K562 (cell line): Measurements from ENCODE around the gene KRTAP5-4. TPM values are rescaled to one million over a fixed set of nuclear protein-coding genes. Genes with fewer than 3 reads are reported as not detected.

ENCODE experiments used
- ATAC-seq: fragments of 200-7000 bp; cut with Tn5 transposase; 3 replicates; pipeline ENCODE4 v1.9.1; 2020; ENCODE audit warnings: moderate library complexity
- BruUV-seq: library from RNA; stranded (reverse); fragments of 400-500 nt; replicated peaks from 2 replicates; lab custom pipeline; 2021; lab: Mats Ljungman, UMichigan
- CTCF ChIA-PET: fragments of 300-600 bp; formaldehyde crosslinking; extraction: SDS; loops from one replicate; lab custom pipeline; 2021; ENCODE audit warnings: low intra/inter-chr PET ratio; lab: Yijun Ruan, JAX
- POLR2A ChIA-PET: fragments of 300-600, 350-650 bp; sonication (Branson Sonifier 250); formaldehyde crosslinking; extraction: SDS; loops from one replicate; lab custom pipeline; 2021; ENCODE audit warnings: antibody characterized with exemption, inconsistent platforms; lab: Yijun Ruan, JAX
- DNase-seq, 4 experiments: peaks; one replicate each; pipeline versions ENCODE4 v3.0.0 to v3.0.0-alpha.2; 2011 to 2018; ENCODE audit warnings: low spot score in 3 of 4, mixed read lengths in 3 of 4; ENCODE audit errors: extremely low read depth in 1 of 4
- FAIRE-seq: peaks from 2 replicates; lab custom pipeline; 2011; peaks lifted over from hg19 to GRCh38; lab: Jason Lieb, UNC
- H2AFZ ChIP-seq: 2 replicates; pipeline ENCODE4 v1.6.0; 2011; ENCODE audit warnings: low read depth, low read length, control low read depth, inconsistent platforms
- H3K27ac ChIP-seq: fragments of 200-600 bp; 3 replicates; pipeline ENCODE4 v1.8.0; 2011; ENCODE audit warnings: low read depth, mild to moderate bottlenecking, control low read depth, inconsistent platforms, low read length, moderate library complexity, mixed read lengths; ENCODE audit errors: extremely low read depth
- H3K27me3 ChIP-seq, 2 experiments: fragments of 300-600 bp in 1 of 2; 2 replicates in 1 of 2; 3 replicates in 1 of 2; pipeline versions ENCODE4 v1.6.0 to v1.8.0; 2011; ENCODE audit warnings: inconsistent platforms in 2 of 2, low read length in 2 of 2, mild to moderate bottlenecking in 1 of 2, mixed read lengths in 1 of 2, moderate library complexity in 1 of 2; ENCODE audit not compliant: control insufficient read depth in 2 of 2, insufficient read depth in 2 of 2
- H3K36me3 ChIP-seq: fragments of 300-600 bp; 3 replicates; pipeline ENCODE4 v1.8.0; 2011; ENCODE audit warnings: mild to moderate bottlenecking, low read length, inconsistent platforms; ENCODE audit not compliant: control insufficient read depth, insufficient read depth
- H3K4me1 ChIP-seq, 2 experiments: fragments of 200-600 bp in 1 of 2; replicated peaks in 1 of 2; 2 replicates in 1 of 2; 3 replicates in 1 of 2; pipeline versions ENCODE4 v1.5.1 to v1.8.0; 2011; ENCODE audit warnings: inconsistent platforms in 2 of 2, low read length in 2 of 2, mild to moderate bottlenecking in 1 of 2, mixed read lengths in 1 of 2, moderate library complexity in 1 of 2; ENCODE audit not compliant: control insufficient read depth in 2 of 2, insufficient read depth in 2 of 2
- H3K4me2 ChIP-seq: 2 replicates; pipeline ENCODE4 v1.6.1; 2011; ENCODE audit warnings: low read length, control low read depth, inconsistent platforms, mixed read lengths; ENCODE audit not compliant: insufficient read depth
- H3K4me3 ChIP-seq: fragments of 200-600 bp; sonication (generic), shearing (Covaris generic); 2 replicates; pipeline ENCODE4 v1.5.1; 2016; ENCODE audit warnings: control low read depth, inconsistent platforms
- H3K79me2 ChIP-seq: fragments of 200-600 bp; 3 replicates; pipeline ENCODE4 v1.8.0; 2011; ENCODE audit warnings: low read length, inconsistent platforms; ENCODE audit not compliant: control insufficient read depth, insufficient read depth
- H3K9ac ChIP-seq, 2 experiments: 2 replicates each; pipeline versions ENCODE4 v1.6.0 to v1.6.1; 2011; ENCODE audit warnings: low read depth in 2 of 2, low read length in 2 of 2, control low read depth in 1 of 2, inconsistent platforms in 1 of 2, mild to moderate bottlenecking in 1 of 2, mixed read lengths in 1 of 2; ENCODE audit not compliant: insufficient read depth in 1 of 2
- H3K9me1 ChIP-seq: one replicate; pipeline ENCODE4 v1.6.0; 2011; ENCODE audit warnings: inconsistent platforms, mild to moderate bottlenecking, low read length, moderate library complexity; ENCODE audit not compliant: control insufficient read depth, insufficient read depth
- H3K9me3 ChIP-seq: replicated peaks from 2 replicates; pipeline ENCODE4 v1.5.1; 2011; ENCODE audit warnings: low read depth, low read length, inconsistent platforms; ENCODE audit not compliant: control insufficient read depth, insufficient read depth
- H4K20me1 ChIP-seq: replicated peaks from 2 replicates; pipeline ENCODE4 v1.6.1; 2011; ENCODE audit warnings: low read length, inconsistent platforms, mixed read lengths; ENCODE audit not compliant: control insufficient read depth, insufficient read depth
- CCAR2 ChIP-seq: fragments of 200-400 bp; formaldehyde crosslinking; IDR thresholded peaks from 2 replicates; pipeline ENCODE4 v1.6.1; 2017; ENCODE audit warnings: mild to moderate bottlenecking, low read depth, low read length
- CHCHD3 ChIP-seq: fragments of 250-450 bp; sonication (Bioruptor Pico); IDR thresholded peaks from 2 replicates; pipeline ENCODE4 v2.1.2; 2022; ENCODE audit warnings: mild to moderate bottlenecking
- HLTF ChIP-seq: fragments of 450-650 bp; IDR thresholded peaks from 2 replicates; pipeline ENCODE4 v1.6.1; 2016
- MAFK ChIP-seq: IDR thresholded peaks from 2 replicates; pipeline ENCODE4 v1.6.1; 2011; ENCODE audit warnings: low read length, improper control_type of control experiment
- MTA1 ChIP-seq: fragments of 450-650 bp; IDR thresholded peaks from 2 replicates; pipeline ENCODE4 v1.6.1; 2017; ENCODE audit warnings: borderline replicate concordance
- NFE2L1 ChIP-seq: fragments of 450-650 bp; IDR thresholded peaks from 2 replicates; pipeline ENCODE4 v1.6.1; 2016; ENCODE audit warnings: missing genetic modification characterization, low read depth, mild to moderate bottlenecking, missing compliant biosample characterization, moderate library complexity, borderline replicate concordance
- NR0B1 ChIP-seq: fragments of 450-650 bp; IDR thresholded peaks from one replicate; pipeline ENCODE4 v1.6.1; 2018; ENCODE audit warnings: mild to moderate bottlenecking, moderate library complexity; ENCODE audit not compliant: partially characterized antibody
- POLR2G ChIP-seq: fragments of 200-400 bp; formaldehyde crosslinking; IDR thresholded peaks from 2 replicates; pipeline ENCODE4 v1.6.1; 2017; ENCODE audit warnings: low read depth, mild to moderate bottlenecking, antibody characterized with exemption, low read length, moderate library complexity
- PYGO2 ChIP-seq: fragments of 450-650 bp; IDR thresholded peaks from 2 replicates; pipeline ENCODE4 v1.6.1; 2016; ENCODE audit warnings: mild to moderate bottlenecking, missing genetic modification characterization, moderate library complexity, missing compliant biosample characterization
- RB1 ChIP-seq: fragments of 450-650 bp; IDR thresholded peaks from 2 replicates; pipeline ENCODE4 v1.6.1; 2017; ENCODE audit warnings: low read depth, mild to moderate bottlenecking
- TGIF2 ChIP-seq: sonication (generic); formaldehyde crosslinking; IDR thresholded peaks from 2 replicates; pipeline ENCODE4 v1.8.1; 2022; ENCODE audit warnings: mild to moderate bottlenecking, missing genetic modification reagents, moderate library complexity
- TRIM28 ChIP-seq: fragments of 450-650 bp; IDR thresholded peaks from 2 replicates; pipeline ENCODE4 v1.6.1; 2017
- ZC3H8 ChIP-seq: fragments of 450-650 bp; IDR thresholded peaks from 2 replicates; pipeline ENCODE4 v1.6.1; 2017
- WGBS: fragments of 100-300 bp; shearing (Covaris generic); methylation state at CpG from one replicate; pipeline ENCODE4 v1.1.6; 2016; ENCODE audit warnings: low coverage, mixed read lengths; ENCODE audit not compliant: insufficient coverage; ENCODE audit errors: missing lambda C conversion rate; 5-methylcytosine and 5-hydroxymethylcytosine counted together
- in situ Hi-C: fragments of 300-500 bp; cut with MboI; formaldehyde crosslinking; loops from 4 replicates; pipeline ENCODE4 v1.15.0; 2018; ENCODE audit warnings: inconsistent platforms, mixed read lengths
- intact Hi-C: fragments of 100-400 bp; cut with micrococcal nuclease; formaldehyde crosslinking; loops from 2 replicates; pipeline ENCODE4 v1.14.2; 2022
- polyA plus RNA-seq, 8 experiments: library from polyadenylated mRNA; depleted of rRNA in 4 of 8; stranded (reverse) in 5 of 8; unstranded in 3 of 8; fragments of >200 nt; fragmentation: Nextera tagmentation in 2 of 8; fragmentation: Illumina TruSeq in 1 of 8; extraction: Ambion mirVana in 2 of 8; extraction: Trizol in 1 of 8; gene quantifications; 2 replicates each; pipeline versions ENCODE4 v1.2.1 to v1.2.3, GENCODE V29; 2011 to 2014; ENCODE audit warnings: inconsistent platforms in 1 of 8, missing spikeins in 1 of 8
- total RNA-seq, 7 experiments: library from RNA; depleted of rRNA in 6 of 7; stranded (reverse); fragments of >200 nt in 6 of 7; fragmentation: Illumina TruSeq in 2 of 7; extraction: Trizol in 2 of 7; gene quantifications; 2 replicates each; pipeline versions ENCODE4 v1.2.1 to v1.2.3, GENCODE V29; 2011 to 2021; ENCODE audit warnings: low replicate concordance in 1 of 7

KRTAP5-4 gene
- total and polyA plus RNA-seq, 9 of the 15 experiments (the other 6 are each of a cell fraction or from before 2014, with no cell fraction given), result not detected

- H3K36me3 ChIP-seq, result no peaks in the 10 kb centered on the region
- H3K27ac ChIP-seq, result no peak overlapping the region
- peaks cover under 1% of the 10 kb centered on the region; the same call in 1 of the 2 replicates for H4K20me1 ChIP-seq
- H3K4me2 ChIP-seq, result no peak overlapping the region
- intact Hi-C loops, result no loop called here
- CTCF ChIA-PET, result no interaction called here
- FAIRE-seq, result no peak
- H3K79me2 ChIP-seq, result no peaks in the 10 kb centered on the region
- peaks cover 25 to 64% of the 10 kb centered on the region in 2 experiments for H3K27me3 ChIP-seq
- no peak overlapping the region for H2AFZ ChIP-seq
- peaks cover 4% of the 10 kb centered on the region for H3K9me1 ChIP-seq
- no peaks in the 10 kb centered on the region for H3K9me3 ChIP-seq
- DNase-seq, result no peak
- H3K4me1 ChIP-seq, result peaks cover 0 to 5% of the 10 kb centered on the region in 2 experiments; a peak in 1 of 5 replicates
- ATAC-seq, result no peak
- in situ Hi-C loops, result loop anchor here (5.0 kb wide), 1 partner anchor 33 kb away; no protein-coding TSS in a partner anchor
- POLR2A ChIA-PET, result no interaction called here
- no TSS peak for BruUV-seq
- H3K9ac ChIP-seq, result no peak overlapping the region
- H3K4me3 ChIP-seq, result no peak overlapping the region
- TF ChIP-seq TRIM28 (no peak), CHCHD3 (CRISPR knock-in tag) (no peak)
- 0% methylated on average over 13 of the region's 13 CpGs for WGBS
Observed at GRCh38 chr11:1625541-1625940, 3.6 kb upstream of the KRTAP5-4 start.

- ATAC-seq (no peak), FAIRE-seq (no peak), DNase-seq (no peak)
- H2AFZ ChIP-seq, result no peak overlapping the region
- H3K27me3 ChIP-seq, result peaks cover 25 to 62% of the 10 kb centered on the region in 2 experiments
- no peak overlapping the region for H3K4me2 ChIP-seq
- peaks cover 0 to 5% of the 10 kb centered on the region in 2 experiments; a peak in 1 of 5 replicates for H3K4me1 ChIP-seq
- ChIA-PET CTCF (no interaction called here), POLR2A (interaction anchor here (0.6 kb wide), 1 partner anchor 8 kb away, joined by 3 read pairs; no protein-coding TSS in a partner anchor)
- TF ChIP-seq RB1 (no peak), POLR2G (no peak), CCAR2 (no peak), TGIF2 (CRISPR knock-in tag) (no peak), HLTF (no peak), PYGO2 (no peak), NFE2L1 (tag) (no peak), MTA1 (no peak), NR0B1 (no peak), MAFK (no peak), ZC3H8 (no peak)
- no peaks in the 10 kb centered on the region for H3K36me3 ChIP-seq
- no peak overlapping the region for H3K27ac ChIP-seq
- no peak overlapping the region for H3K4me3 ChIP-seq
- H3K9me1 ChIP-seq, result peaks cover 4% of the 10 kb centered on the region
- in situ Hi-C loops (loop anchor here (5.0 kb wide), 1 partner anchor 32 kb away; no protein-coding TSS in a partner anchor), intact Hi-C loops (no loop called here)
- BruUV-seq, result no TSS peak
- H3K9ac ChIP-seq, result no peak overlapping the region
- H3K9me3 ChIP-seq, result no peaks in the 10 kb centered on the region
- WGBS, result under 1% methylated on average over 16 of the region's 16 CpGs
- no peaks in the 10 kb centered on the region for H3K79me2 ChIP-seq
- H4K20me1 ChIP-seq, result no peaks in the 10 kb centered on the region; the same call in 1 of the 2 replicates
Observed at GRCh38 chr11:1624621-1625020, 2.7 kb upstream of the KRTAP5-4 start.
